Body of pancreas (tissue), 4 donors: ENCODE data around the gene PLEKHG1. TPM values are rescaled to one million over a fixed set of nuclear protein-coding genes. Genes with fewer than 3 reads are reported as not detected.
A peak's percentile ranks its signal among the peaks of the same experiment; 100 is the strongest.

Source experiments
- ATAC-seq: fragments of 150-250 bp; one replicate; pipeline ENCODE4 v1.9.1; 2016
- DNase-seq, 4 donors: peaks; one replicate each; pipeline ENCODE4 v3.0.0-alpha.2; 2019
- H3K27ac ChIP-seq, 4 donors: fragments of 200-600 bp; sonication (generic); 1 replicate in 3 of 4; 2 replicates in 1 of 4; pipeline versions ENCODE4 v1.5.1 to v1.6.1; 2016 to 2019; ENCODE audit warnings: mild to moderate bottlenecking in 1 of 4, mixed read lengths in 1 of 4, moderate library complexity in 1 of 4
- H3K27me3 ChIP-seq, 2 donors: fragments of 200-600 bp; sonication (generic); one replicate each; pipeline ENCODE4 v1.6.0; 2016; ENCODE audit warnings: mild to moderate bottlenecking in 1 of 2
- H3K36me3 ChIP-seq, 2 donors: fragments of 200-600 bp; sonication (generic); replicated peaks in 1 of 2; 2 replicates each; pipeline ENCODE4 v1.5.1; 2016; ENCODE audit warnings: low read depth in 2 of 2; ENCODE audit not compliant: insufficient read depth in 1 of 2
- H3K4me1 ChIP-seq: fragments of 200-600 bp; sonication (generic); one replicate; pipeline ENCODE4 v1.6.0; 2016
- H3K4me3 ChIP-seq, 2 donors: fragments of 200-600 bp; sonication (generic); 1 replicate in 1 of 2; 2 replicates in 1 of 2; pipeline ENCODE4 v1.5.1; 2016 to 2019
- H3K9me3 ChIP-seq, 3 donors: fragments of 200-600 bp; sonication (generic); 1 replicate in 2 of 3; 2 replicates in 1 of 3; pipeline ENCODE4 v1.5.1; 2016
- CTCF ChIP-seq, 7 experiments: fragments of 450-650 bp in 4 of 7; fragments of 200-600 bp in 3 of 7; sonication (generic) in 3 of 7; IDR thresholded peaks; one replicate each; pipeline ENCODE4 v1.5.1; 2016 to 2019; ENCODE audit warnings: antibody characterized with exemption in 7 of 7
- POLR2A ChIP-seq, 3 donors: fragments of 450-650 bp; IDR thresholded peaks; one replicate each; pipeline ENCODE4 v1.6.1; 2016; ENCODE audit warnings: antibody characterized with exemption in 3 of 3, mild to moderate bottlenecking in 2 of 3
- WGBS, 2 donors: methylation state at CpG; one replicate each; pipeline ENCODE4 v1.1.5; 2017; 5-methylcytosine and 5-hydroxymethylcytosine counted together
- intact Hi-C: fragments of 100-400 bp; cut with DNase I; formaldehyde crosslinking; loops from one replicate; pipeline ENCODE4 v1.15.1; 2023
- total RNA-seq, 2 donors: library from RNA; depleted of rRNA; stranded (reverse); fragments of >200 nt; gene quantifications; one replicate each; pipeline ENCODE4 v1.1.0, GENCODE V29; 2016

Gene PLEKHG1
- total RNA-seq, 2 donors from 2014 or later = 4.2 to 26.0 TPM

GRCh38 chr6:150628908-150629307 is 29.2 kb downstream of the PLEKHG1 start:
- no peak for ATAC-seq
- intact Hi-C loops = no loop called here
- no peak for DNase-seq

GRCh38 chr6:150631283-150631983 is 31.7 kb downstream of the PLEKHG1 start:
- Histone ChIP-seq H3K4me1 (peaks cover 5% of the 10 kb centered on the region), H3K4me3 (no peak overlapping the region), H3K36me3 (no peaks in the 10 kb centered on the region), H3K9me3 (no peaks in the 10 kb centered on the region), H3K27ac (peak overlapping the region in 1 of 4 donors; percentile 24), H3K27me3 (no peaks in the 10 kb centered on the region)
- intact Hi-C loops = no loop called here
- ATAC-seq (no peak), DNase-seq (no peak)
- TF ChIP-seq POLR2A (IDR thresholded peaks at IDR 0.05) = no peak
- no peak for TF ChIP-seq CTCF (IDR thresholded peaks at IDR 0.05)
- 78 to 90% methylated on average over 12 of the region's 12 CpGs for WGBS, 2 donors

More at GRCh38 chr6:150628908-150629307, 29.2 kb downstream of the PLEKHG1 start:
- H3K27ac ChIP-seq = no peak overlapping the region
- no peak for TF ChIP-seq CTCF (IDR thresholded peaks at IDR 0.05)
- no peak for TF ChIP-seq POLR2A (IDR thresholded peaks at IDR 0.05)
- H3K9me3 ChIP-seq = no peaks in the 10 kb centered on the region
- no peaks in the 10 kb centered on the region for H3K27me3 ChIP-seq
- no peaks in the 10 kb centered on the region for H3K36me3 ChIP-seq
- H3K4me1 ChIP-seq = peaks cover 5% of the 10 kb centered on the region
- no peak overlapping the region for H3K4me3 ChIP-seq
- 71 to 81% methylated on average over 6 of the region's 6 CpGs for WGBS, 2 donors

GRCh38 chr6:150631984-150632642 is 32.4 kb downstream of the PLEKHG1 start:
- H3K27ac ChIP-seq = no peak overlapping the region
- TF ChIP-seq POLR2A (IDR thresholded peaks at IDR 0.05) = no peak
- TF ChIP-seq CTCF (IDR thresholded peaks at IDR 0.05) = no peak
- ATAC-seq = peak; percentile 41
- H3K4me3 ChIP-seq = no peak overlapping the region
- WGBS, 2 donors = 83% methylated on average over 9 of the region's 9 CpGs
- H3K9me3 ChIP-seq = no peaks in the 10 kb centered on the region
- H3K4me1 ChIP-seq = peaks cover 5% of the 10 kb centered on the region
- no peaks in the 10 kb centered on the region for H3K36me3 ChIP-seq
- intact Hi-C loops = no loop called here
- peak in 1 of 4 donors; percentile 13 for DNase-seq
- no peaks in the 10 kb centered on the region for H3K27me3 ChIP-seq

- Histone ChIP-seq H3K27ac (no peak overlapping the region), H3K9me3 (no peaks in the 10 kb centered on the region), H3K27me3 (no peaks in the 10 kb centered on the region), H3K4me3 (no peak overlapping the region), H3K36me3 (no peaks in the 10 kb centered on the region), H3K4me1 (peaks cover 5% of the 10 kb centered on the region)
- DNase-seq (no peak), ATAC-seq (no peak)
- 76 to 85% methylated on average over 13 of the region's 13 CpGs for WGBS, 2 donors
- intact Hi-C loops = no loop called here
- TF ChIP-seq POLR2A (IDR thresholded peaks at IDR 0.05) = no peak
- no peak for TF ChIP-seq CTCF (IDR thresholded peaks at IDR 0.05)
These were observed 33.2 kb downstream of the PLEKHG1 start for GRCh38 chr6:150632785-150633485.
